ENCODE results near the gene CMTM7.

The CMTM7 gene

DNA sequence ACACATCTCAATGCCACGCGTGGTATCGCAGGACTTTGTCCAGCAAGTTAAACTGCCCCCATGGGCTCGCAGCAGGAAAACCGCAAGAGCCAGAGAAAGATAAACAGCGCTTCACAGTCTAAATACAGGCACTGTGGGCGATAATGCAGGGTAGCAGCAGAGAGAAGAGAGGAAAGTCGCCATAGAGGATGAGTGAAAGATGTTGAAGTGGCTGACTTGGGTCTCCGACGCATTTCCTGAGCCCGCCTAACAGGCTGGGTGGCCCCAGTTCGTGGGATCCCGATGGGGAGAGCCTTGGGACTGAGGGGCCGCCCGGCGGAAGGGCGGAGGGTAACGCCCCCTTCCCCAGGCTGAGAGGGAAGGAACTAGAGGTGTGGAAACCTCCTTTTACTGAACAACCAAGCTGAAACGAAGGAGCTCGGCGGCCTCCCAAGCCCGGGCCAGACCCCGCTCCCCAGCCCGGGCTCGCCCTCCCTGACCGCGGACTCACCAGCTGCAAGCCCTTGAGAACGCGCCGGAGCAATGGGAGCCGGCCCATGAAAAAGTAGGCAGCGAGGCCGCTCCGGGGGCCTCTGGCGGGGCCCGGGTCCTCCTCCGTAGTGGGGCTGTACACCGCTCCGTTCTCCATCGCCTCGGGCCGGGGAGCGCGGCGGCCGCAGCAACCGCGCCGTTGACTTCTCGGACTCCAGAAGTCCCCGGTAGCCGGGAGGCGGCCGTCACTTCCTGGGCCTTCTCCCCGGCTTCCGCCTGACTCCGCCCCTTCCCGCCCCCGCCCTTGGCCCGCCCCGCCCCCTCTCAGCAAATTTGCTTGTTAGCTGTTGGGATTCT is 110.7 kb downstream of the CMTM7 start, which contains the start of gene CMTM6:
TSS of gene CMTM6 (minus strand) at position 735 of the 828 bp plus-strand sequence. CDS start at position 628, 107 bp downstream.
- H3K9me3 ChIP-seq (ENCODE audit: control insufficient read depth, insufficient read depth, low read depth, low read length): no peaks in the 10 kb centered on the region
- ChIA-PET CTCF (interaction anchor here (0.6 to 1.3 kb wide), 3 partner anchors 7 to 1593 kb away, joined by 3 to 4 read pairs (median 3); no protein-coding TSS in a partner anchor), POLR2A (interaction anchor here (0.6 to 1.9 kb wide), 3 partner anchors 68 to 671 kb away, joined by 3 to 7 read pairs (median 3); partner anchors contain the start of genes CNOT10 and DYNC1LI1)
- H3K4me1 ChIP-seq (ENCODE audit: control insufficient read depth, insufficient read depth, low read length): peaks cover 4% of the 10 kb centered on the region; the same call in 1 of the 2 replicates
- H3K36me3 ChIP-seq (ENCODE audit: control insufficient read depth in 2 of 2, insufficient read depth in 1 of 2, low read length in 2 of 2): no peaks in the 10 kb centered on the region
- peak within 1 kb of the TSS; percentile 95 for H3K27ac ChIP-seq (ENCODE audit: extremely low read depth, low read depth, low read length)
- H3K4me3 ChIP-seq (ENCODE audit: low read depth, low read length): peak within 1 kb of the TSS; percentile 90
- no peak for TF ChIP-seq ZNF549 (tag by site-specific recombination; IDR thresholded peaks at IDR 0.05)
- no peak for TF ChIP-seq ZNF529 (tag by site-specific recombination; IDR thresholded peaks at IDR 0.05; ENCODE audit: insufficient replicate concordance)
- TF ChIP-seq ZNF146 (tag by site-specific recombination; IDR thresholded peaks at IDR 0.05): no peak
- TF ChIP-seq, protein P1, sequence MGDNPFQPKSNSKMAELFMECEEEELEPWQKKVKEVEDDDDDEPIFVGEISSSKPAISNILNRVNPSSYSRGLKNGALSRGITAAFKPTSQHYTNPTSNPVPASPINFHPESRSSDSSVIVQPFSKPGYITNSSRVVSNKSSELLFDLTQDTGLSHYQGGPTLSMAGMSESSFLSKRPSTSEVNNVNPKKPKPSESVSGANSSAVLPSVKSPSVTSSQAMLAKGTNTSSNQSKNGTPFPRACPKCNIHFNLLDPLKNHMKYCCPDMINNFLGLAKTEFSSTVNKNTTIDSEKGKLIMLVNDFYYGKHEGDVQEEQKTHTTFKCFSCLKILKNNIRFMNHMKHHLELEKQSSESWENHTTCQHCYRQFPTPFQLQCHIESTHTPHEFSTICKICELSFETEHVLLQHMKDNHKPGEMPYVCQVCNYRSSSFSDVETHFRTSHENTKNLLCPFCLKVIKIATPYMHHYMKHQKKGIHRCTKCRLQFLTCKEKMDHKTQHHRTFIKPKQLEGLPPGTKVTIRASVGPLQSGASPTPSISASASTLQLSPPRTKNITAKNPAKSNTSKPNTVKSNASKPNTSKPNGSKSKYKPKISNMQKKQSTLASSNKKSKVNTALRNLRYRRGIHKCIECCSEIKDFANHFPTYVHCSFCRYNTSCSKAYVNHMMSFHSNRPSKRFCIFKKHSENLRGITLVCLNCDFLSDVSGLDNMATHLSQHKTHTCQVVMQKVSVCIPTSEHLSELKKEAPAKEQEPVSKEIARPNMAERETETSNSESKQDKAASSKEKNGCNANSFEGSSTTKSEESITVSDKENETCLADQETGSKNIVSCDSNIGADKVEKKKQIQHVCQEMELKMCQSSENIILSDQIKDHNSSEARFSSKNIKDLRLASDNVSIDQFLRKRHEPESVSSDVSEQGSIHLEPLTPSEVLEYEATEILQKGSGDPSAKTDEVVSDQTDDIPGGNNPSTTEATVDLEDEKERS (tag by site-specific recombination; IDR thresholded peaks at IDR 0.05): no peak
- TF ChIP-seq ZNF48 (tag by site-specific recombination; IDR thresholded peaks at IDR 0.05): no peak
- TF ChIP-seq ZXDB (tag by site-specific recombination; IDR thresholded peaks at IDR 0.05): peak; percentile 63; the same call in 1 of the 2 replicates
- TF ChIP-seq ZNF37A (tag by site-specific recombination; IDR thresholded peaks at IDR 0.05): no peak
- no peak for TF ChIP-seq ZNF175 (tag by site-specific recombination; IDR thresholded peaks at IDR 0.05)
- TF ChIP-seq ZNF785 (tag by site-specific recombination; IDR thresholded peaks at IDR 0.05): no peak
- TF ChIP-seq, protein P2, sequence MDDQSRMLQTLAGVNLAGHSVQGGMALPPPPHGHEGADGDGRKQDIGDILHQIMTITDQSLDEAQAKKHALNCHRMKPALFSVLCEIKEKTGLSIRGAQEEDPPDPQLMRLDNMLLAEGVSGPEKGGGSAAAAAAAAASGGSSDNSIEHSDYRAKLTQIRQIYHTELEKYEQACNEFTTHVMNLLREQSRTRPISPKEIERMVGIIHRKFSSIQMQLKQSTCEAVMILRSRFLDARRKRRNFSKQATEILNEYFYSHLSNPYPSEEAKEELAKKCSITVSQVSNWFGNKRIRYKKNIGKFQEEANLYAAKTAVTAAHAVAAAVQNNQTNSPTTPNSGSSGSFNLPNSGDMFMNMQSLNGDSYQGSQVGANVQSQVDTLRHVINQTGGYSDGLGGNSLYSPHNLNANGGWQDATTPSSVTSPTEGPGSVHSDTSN (CRISPR knock-in tag; IDR thresholded peaks at IDR 0.05): no peak
- no peak for TF ChIP-seq ZNF174 (tag by site-specific recombination; IDR thresholded peaks at IDR 0.05)
- TF ChIP-seq ZNF776 (tag by site-specific recombination; IDR thresholded peaks at IDR 0.05; ENCODE audit: borderline replicate concordance): no peak
- no peak for TF ChIP-seq ZNF837 (tag by site-specific recombination; IDR thresholded peaks at IDR 0.05)
- no peak for TF ChIP-seq ZNF768 (tag by site-specific recombination; IDR thresholded peaks at IDR 0.05)
- TF ChIP-seq, protein P3, sequence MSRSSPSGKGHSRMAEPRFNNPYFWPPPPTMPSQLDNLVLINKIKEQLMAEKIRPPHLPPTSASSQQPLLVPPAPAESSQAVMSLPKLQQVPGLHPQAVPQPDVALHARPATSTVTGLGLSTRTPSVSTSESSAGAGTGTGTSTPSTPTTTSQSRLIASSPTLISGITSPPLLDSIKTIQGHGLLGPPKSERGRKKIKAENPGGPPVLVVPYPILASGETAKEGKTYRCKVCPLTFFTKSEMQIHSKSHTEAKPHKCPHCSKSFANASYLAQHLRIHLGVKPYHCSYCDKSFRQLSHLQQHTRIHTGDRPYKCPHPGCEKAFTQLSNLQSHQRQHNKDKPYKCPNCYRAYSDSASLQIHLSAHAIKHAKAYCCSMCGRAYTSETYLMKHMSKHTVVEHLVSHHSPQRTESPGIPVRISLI (tag by site-specific recombination; IDR thresholded peaks at IDR 0.05): no peak
- TF ChIP-seq ZNF324 (tag by site-specific recombination; IDR thresholded peaks at IDR 0.05): no peak
- TF ChIP-seq ZNF302 (tag by site-specific recombination; IDR thresholded peaks at IDR 0.05; ENCODE audit: low read depth): no peak
- no peak for TF ChIP-seq ZNF560 (tag by site-specific recombination; IDR thresholded peaks at IDR 0.05; ENCODE audit: borderline replicate concordance)
- TF ChIP-seq, protein P4, sequence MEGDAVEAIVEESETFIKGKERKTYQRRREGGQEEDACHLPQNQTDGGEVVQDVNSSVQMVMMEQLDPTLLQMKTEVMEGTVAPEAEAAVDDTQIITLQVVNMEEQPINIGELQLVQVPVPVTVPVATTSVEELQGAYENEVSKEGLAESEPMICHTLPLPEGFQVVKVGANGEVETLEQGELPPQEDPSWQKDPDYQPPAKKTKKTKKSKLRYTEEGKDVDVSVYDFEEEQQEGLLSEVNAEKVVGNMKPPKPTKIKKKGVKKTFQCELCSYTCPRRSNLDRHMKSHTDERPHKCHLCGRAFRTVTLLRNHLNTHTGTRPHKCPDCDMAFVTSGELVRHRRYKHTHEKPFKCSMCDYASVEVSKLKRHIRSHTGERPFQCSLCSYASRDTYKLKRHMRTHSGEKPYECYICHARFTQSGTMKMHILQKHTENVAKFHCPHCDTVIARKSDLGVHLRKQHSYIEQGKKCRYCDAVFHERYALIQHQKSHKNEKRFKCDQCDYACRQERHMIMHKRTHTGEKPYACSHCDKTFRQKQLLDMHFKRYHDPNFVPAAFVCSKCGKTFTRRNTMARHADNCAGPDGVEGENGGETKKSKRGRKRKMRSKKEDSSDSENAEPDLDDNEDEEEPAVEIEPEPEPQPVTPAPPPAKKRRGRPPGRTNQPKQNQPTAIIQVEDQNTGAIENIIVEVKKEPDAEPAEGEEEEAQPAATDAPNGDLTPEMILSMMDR (tag by site-specific recombination; IDR thresholded peaks at IDR 0.05): no peak
- TF ChIP-seq ZNF391 (tag by site-specific recombination; IDR thresholded peaks at IDR 0.05; ENCODE audit: borderline replicate concordance, low read depth): no peak
- peak; percentile 21; the same call in 1 of the 2 replicates for TF ChIP-seq ZNF423 (tag by site-specific recombination; IDR thresholded peaks at IDR 0.05)
- no peak for TF ChIP-seq ZNF530 (tag by site-specific recombination; IDR thresholded peaks at IDR 0.05; ENCODE audit: low read depth)
- TF ChIP-seq ZNF654 (tag by site-specific recombination; IDR thresholded peaks at IDR 0.05; ENCODE audit: low read depth): no peak
- no peak for TF ChIP-seq ZNF292 (tag by site-specific recombination; IDR thresholded peaks at IDR 0.05; ENCODE audit: borderline replicate concordance, low read depth)
- TF ChIP-seq, protein P5, sequence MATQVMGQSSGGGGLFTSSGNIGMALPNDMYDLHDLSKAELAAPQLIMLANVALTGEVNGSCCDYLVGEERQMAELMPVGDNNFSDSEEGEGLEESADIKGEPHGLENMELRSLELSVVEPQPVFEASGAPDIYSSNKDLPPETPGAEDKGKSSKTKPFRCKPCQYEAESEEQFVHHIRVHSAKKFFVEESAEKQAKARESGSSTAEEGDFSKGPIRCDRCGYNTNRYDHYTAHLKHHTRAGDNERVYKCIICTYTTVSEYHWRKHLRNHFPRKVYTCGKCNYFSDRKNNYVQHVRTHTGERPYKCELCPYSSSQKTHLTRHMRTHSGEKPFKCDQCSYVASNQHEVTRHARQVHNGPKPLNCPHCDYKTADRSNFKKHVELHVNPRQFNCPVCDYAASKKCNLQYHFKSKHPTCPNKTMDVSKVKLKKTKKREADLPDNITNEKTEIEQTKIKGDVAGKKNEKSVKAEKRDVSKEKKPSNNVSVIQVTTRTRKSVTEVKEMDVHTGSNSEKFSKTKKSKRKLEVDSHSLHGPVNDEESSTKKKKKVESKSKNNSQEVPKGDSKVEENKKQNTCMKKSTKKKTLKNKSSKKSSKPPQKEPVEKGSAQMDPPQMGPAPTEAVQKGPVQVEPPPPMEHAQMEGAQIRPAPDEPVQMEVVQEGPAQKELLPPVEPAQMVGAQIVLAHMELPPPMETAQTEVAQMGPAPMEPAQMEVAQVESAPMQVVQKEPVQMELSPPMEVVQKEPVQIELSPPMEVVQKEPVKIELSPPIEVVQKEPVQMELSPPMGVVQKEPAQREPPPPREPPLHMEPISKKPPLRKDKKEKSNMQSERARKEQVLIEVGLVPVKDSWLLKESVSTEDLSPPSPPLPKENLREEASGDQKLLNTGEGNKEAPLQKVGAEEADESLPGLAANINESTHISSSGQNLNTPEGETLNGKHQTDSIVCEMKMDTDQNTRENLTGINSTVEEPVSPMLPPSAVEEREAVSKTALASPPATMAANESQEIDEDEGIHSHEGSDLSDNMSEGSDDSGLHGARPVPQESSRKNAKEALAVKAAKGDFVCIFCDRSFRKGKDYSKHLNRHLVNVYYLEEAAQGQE (tag by site-specific recombination; IDR thresholded peaks at IDR 0.05): no peak
- TF ChIP-seq SCRT2 (tag by site-specific recombination; IDR thresholded peaks at IDR 0.05): no peak
- no peak for TF ChIP-seq ZNF354C (tag by site-specific recombination; IDR thresholded peaks at IDR 0.05; ENCODE audit: borderline replicate concordance, low read depth)

Measured in HEK293 (cell line).